GM19035 (cell line): ENCODE measurements around the gene TNFRSF19.
"Not testable (repeated sequence)": the region's sequence is repeated elsewhere in the genome, so short reads cannot be mapped to it uniquely, and the experiment has no call there.

ENCODE experiments used
- ATAC-seq: cut with Tn5 transposase; IDR thresholded peaks from one replicate; pipeline ENCODE4 v1.9.1; 2021; ENCODE audit not compliant: unreplicated experiment

The TNFRSF19 gene, protein sequence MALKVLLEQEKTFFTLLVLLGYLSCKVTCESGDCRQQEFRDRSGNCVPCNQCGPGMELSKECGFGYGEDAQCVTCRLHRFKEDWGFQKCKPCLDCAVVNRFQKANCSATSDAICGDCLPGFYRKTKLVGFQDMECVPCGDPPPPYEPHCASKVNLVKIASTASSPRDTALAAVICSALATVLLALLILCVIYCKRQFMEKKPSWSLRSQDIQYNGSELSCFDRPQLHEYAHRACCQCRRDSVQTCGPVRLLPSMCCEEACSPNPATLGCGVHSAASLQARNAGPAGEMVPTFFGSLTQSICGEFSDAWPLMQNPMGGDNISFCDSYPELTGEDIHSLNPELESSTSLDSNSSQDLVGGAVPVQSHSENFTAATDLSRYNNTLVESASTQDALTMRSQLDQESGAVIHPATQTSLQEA

DNA sequence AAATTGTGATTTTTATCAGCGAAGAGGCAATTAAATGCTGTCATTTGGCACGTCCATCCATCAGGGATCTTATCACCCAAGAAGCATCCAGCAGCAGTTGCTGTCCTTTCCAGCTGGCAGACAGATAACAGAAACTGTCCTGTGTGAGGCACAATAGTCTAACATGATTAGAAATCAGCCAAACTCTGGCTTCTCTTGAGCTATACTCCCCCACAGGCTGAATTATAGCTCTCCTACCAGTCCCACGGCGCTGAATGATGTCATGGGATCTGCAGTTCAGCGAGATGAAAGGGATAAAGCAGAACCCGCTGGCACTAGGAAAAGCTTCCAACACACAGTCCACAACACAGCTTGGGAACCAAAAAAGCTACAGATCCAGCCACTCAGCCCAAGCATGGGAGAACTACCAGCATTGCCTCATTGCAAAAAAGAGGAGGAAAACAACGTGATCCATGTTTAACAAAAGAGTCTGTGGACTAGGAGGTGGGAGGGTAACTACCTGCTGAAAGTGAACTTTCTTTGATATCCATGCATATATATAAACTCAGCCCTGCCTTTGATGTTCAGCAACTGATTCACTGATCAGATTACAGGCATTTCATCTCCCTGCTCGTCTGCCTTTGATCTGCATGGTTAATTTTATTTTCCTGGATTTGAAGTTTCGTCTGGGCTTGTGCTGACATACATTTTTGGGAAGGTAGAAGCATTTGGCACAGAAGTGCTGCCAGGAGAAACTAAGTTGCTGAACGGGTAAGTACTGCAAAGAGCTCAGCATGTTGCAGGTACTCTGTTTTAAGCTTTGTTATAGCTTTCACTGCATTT, at the start of gene TNFRSF19:
Gene TNFRSF19, plus strand, starts transcription at position 314 of the 822 bp plus-strand sequence. CDS start 19,772 bp downstream, outside the sequence.
- no peak for ATAC-seq

DNA sequence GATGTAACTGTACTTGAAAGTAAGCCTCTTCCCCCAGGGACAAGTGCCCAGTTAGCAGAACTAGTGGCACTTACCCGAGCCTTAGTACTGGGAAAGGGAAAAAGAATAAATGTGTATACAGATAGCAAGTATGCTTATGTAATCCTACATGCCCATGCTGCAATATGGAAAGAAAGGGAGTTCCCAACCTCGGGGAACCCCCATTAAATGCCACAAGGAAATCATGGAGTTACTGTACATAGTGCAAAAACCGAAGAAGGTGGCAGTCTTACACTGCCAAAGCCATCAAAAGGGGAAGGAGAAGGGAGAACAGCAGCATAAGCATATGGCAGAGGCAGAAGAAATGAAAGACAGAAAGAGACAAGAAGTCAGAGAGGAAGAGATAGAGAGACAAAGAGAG, 40.3 kb upstream of the TNFRSF19 start:
- not testable (repeated sequence) for ATAC-seq

DNA sequence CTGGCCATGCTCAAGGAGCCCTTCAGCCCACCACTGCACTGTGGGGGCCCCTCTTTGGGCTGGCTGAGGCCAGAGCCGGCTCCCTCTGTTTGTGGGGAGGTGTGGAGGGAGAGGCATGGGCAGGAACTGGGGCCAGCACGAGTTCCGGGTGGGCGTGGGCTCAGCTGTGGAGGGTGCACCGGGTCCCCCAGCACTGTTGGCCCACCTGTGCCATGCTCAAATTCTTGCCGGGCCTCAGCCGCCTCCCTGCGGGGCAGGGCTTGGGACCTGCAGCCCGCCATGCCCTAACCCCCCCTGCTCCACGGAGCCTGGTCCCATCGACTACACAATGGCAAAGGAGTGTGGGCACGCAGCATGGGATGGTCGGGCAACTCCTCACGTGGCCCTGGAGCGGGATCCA, 38.8 kb upstream of the TNFRSF19 start:
- no peak for ATAC-seq

DNA sequence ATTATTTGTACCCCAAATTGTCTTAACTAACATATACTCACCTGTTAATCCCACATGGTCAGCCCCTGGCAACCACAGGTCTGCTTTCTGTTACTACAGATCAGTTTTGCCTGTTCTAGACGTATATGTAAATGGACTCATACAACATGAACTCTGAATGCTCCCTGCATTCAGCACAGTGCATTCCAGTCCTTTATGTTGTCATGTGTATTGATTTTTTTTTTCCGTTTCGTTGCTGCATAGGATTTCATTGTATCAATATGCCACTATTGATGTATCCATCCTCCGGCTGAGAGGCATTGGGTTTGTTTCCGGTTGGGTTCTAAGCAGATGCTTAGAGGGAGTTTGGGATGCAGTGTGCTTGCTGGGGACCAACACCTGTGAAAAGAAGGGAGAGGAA, 36.1 kb upstream of the TNFRSF19 start:
- ATAC-seq = no peak

- ATAC-seq = no peak
Measured at GRCh38 chr13:23541221-23541824, 28.9 kb upstream of the TNFRSF19 start.

- no peak for ATAC-seq
Measured at GRCh38 chr13:23544668-23545067, 25.5 kb upstream of the TNFRSF19 start.

- no peak for ATAC-seq
Measured at GRCh38 chr13:23547000-23547590, 23.1 kb upstream of the TNFRSF19 start.

GRCh38 chr13:23549724-23550123, 20.5 kb upstream of the TNFRSF19 start:
- no peak for ATAC-seq

GRCh38 chr13:23550163-23550562, 20.0 kb upstream of the TNFRSF19 start:
- ATAC-seq = no peak

DNA sequence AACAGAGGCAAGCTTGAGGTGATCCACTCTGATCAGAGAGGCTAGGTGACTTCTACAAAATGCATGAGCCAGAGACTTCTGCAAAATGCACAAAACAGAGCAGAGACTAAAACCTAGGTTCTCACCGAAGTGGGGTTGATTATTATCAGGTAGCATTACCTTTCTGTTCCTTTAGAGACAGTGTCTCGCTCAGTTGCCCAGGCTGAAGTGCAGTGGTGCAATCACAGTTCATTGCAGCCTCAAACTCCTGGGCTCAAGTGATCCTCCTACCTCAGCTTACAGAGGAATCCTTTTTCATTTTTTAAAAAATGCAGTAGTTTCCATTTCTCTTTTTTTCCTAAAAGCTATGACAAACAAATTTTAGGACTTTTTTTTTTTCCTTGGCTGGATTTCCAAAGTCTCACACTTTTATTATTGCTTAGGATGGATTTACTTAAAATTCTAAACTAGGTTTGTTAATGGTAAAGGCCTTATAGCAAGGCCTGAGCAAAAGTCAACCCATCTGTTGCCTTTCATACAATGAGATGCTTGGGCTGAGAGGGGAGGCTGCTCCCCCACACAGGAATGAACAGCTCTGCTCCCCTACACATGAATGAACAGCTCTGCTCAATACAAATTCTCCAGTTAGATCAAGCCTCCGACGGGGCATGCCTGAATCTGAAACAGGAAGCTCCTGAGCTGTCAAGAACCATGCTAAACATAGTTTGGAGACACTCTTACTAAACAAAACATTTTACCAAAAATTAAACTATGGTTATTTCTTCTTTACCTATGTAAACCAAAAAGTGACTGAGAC, 18.8 kb upstream of the TNFRSF19 start:
- no peak for ATAC-seq

DNA sequence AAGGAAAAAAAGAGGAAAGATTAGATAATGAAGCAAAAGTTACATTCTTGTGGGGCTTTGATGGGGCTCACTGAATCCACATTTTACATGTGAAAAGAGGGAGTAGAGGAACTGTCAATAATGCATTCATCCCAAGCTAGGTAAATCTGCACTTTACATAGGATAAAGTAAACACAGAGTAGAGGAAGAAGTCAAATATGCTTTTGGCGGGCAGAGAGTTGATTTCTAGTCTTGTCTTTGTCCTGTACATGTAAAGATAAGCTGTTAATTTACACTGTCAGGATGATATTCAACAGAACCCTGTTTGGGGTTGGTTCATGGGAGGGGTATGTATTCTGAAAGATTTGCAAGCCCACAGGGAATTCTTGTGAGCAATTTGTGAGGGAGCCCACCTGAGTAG, 18.0 kb upstream of the TNFRSF19 start:
- no peak for ATAC-seq

GRCh38 chr13:23552661-23553060, 17.6 kb upstream of the TNFRSF19 start:
- ATAC-seq = no peak

DNA sequence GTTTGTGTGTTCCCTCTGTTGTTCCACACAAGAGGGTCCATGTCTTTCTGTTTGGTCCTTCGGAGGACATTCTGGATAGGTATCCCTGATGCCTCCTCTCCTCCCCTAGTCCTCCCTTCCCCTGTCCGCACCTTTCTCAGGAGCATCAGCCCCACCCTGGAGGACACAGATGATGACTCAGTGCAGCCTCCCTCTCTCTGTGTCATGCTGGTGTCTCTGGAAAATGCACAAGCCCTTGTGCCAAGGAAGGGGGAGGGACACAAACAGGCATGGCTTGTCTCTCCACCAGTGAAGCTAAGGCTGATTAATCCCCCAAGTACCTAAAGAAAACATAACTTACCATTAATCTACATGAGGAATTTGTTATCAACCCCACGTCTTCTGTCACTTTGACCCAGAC, 16.2 kb upstream of the TNFRSF19 start:
- ATAC-seq = no peak

DNA sequence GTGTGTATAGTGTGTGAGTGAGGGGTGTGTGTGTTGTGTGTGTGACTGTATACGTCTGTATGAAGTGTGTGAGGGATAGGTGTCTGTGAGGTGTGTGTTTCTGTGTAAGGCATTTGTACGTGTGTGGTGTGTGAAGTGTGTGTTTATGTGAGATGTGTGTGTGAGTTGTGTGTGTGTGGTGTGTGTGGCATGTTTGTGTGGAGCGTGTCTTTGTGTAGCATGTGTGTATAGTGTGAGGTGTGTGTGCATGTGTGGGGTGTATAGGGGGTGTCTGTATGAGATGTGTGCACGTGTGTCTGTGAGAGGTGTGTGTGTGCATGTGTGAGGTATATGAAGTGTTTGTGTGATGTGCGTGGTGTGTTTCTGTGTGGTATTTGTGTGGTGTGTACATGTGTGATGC, 13.2 kb upstream of the TNFRSF19 start:
- ATAC-seq = no peak

DNA sequence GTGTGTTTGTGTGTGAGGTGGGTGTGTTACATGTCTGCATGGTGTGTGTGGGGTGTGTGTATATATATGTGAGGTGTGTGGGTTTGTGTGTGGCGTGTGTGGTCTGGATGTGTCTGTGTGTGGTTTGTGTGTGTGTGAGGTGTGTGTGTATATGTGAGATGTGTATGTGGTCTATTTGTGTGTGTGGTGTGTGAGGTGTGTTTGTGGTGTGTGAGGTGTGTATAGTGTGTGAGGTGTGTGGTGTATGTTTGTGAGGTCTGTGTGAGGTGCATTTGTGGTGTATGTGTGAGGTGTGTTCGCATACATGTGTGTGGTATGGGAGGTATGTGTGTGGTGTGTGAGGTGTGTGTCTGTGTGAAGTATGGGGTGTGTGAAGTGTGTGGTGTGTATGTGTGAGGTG, 12.5 kb upstream of the TNFRSF19 start:
- no peak for ATAC-seq

DNA sequence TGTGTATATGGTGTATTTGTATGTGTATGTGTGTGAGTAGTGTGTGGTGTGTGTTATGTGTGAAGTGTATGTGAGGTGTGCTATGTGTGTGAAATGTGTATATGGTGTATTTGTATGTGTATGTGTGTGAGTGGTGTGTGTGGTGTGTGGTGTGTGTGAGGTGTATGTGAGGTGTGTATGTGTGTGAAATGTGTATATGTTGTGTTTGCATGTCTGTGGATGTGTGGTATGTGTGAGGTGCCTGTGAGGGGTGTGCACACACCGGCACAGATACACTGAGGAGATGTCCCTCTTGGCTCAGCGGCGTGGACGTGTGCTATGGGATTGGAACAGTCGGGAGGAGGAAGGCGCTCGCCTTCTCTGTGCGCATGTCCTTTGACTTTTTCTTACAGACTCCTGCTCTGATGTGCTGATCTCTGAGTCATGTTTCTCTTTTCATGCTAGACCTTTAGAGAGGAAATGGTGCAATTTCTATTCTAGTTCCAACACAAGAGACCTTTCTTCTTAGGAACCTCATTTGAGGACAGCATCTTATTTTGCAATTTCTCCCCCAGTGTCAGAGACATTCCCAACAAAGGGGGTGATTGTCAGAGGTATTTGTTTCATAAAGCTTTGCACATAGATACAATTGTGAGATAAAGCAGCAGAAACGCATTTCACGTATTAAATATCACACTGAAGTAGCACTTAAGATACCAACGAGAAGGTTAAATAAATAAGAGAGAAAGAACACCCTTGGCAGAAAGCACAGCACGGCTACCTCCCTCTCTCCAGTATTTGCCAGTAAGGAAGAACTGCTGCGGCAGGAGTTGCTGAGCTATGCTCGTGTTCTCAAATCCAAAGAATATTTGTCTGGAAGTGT, 11.3 kb upstream of the TNFRSF19 start:
- no peak for ATAC-seq

GRCh38 chr13:23560571-23561089, 9.6 kb upstream of the TNFRSF19 start:
- peak; percentile 19 for ATAC-seq

GRCh38 chr13:23561261-23561660, 9.0 kb upstream of the TNFRSF19 start:
- ATAC-seq = peak; percentile 78

DNA sequence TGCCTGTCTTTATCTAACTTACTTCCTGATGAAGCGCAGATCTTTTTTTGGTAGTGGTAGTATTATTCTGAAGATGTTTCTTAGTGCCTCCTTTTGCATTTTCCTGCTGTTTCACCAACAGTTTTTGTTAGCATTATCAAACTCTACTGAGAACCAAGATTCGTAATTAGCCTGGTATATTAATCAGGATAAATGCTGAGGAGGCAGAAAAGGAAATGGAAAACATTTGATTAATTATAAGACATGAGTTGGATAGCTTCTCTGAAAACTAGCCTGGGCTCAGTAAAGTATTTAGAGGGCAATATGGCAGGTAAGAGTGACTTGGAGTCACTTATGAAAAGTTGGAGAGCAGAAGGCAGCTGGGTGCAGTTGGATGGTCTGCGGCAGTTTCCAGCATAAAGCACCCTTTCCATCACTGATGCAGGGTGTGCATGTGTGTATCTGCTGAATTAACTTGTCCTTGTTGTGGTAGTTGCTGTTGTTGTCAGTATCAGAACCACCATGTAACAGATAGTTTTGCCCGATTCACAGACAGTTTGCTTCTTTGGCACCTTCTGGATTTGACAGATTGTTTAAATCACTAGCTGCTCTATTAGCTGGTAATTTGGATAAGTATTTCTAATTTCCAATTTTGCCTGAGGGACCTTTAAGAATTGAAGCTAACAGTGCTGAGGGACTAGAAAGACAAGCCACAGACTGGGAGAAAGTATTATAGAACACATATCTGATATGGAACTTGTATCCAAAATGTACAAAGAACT, 6.9 kb upstream of the TNFRSF19 start:
- ATAC-seq = no peak
